Measurements from ENCODE around the gene ARL3.

The ARL3 gene

DNA sequence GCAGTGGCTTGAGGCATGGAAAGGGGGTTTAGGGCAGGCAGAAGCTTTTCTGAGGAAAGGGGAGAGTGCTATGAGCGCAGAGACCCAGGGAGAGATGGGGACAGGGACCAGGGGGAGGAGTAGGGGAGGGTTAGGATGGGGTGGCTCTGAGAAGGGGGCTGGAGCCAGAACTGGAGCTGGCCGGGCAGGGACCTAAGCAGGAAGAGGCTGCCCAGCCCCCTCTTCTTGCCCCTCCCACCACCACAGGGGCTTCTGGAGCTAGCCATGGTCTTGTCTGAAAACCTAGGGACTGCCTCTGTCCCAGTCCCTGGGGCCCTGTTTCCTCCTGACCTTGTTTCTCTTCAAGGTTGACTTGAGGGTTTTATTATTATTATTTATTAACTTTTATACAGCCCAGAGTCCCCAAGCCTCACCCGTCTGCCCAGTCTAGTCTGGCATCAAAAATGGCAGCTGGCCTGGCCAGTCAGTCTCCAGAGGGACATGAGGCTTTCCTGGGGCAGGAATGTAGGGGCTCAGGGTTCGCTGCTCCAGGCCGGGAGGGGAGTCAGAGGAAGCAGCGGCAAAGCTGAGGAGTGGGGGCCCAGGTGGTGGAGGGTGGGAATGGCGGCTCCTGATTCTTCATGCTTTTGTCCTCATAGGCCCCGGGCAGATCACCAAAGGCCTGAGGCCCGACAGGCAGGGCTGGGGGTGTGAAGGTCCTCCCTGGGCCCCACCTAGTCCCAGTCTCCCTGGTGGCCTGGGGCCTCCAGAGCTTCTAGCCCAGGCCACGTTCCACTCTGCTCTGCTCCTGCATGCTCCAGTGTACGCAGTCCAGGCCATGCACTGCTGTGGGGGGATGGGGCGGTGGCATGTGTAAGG, 64.2 kb downstream of the ARL3 start:
- no peak for DNase-seq

DNA sequence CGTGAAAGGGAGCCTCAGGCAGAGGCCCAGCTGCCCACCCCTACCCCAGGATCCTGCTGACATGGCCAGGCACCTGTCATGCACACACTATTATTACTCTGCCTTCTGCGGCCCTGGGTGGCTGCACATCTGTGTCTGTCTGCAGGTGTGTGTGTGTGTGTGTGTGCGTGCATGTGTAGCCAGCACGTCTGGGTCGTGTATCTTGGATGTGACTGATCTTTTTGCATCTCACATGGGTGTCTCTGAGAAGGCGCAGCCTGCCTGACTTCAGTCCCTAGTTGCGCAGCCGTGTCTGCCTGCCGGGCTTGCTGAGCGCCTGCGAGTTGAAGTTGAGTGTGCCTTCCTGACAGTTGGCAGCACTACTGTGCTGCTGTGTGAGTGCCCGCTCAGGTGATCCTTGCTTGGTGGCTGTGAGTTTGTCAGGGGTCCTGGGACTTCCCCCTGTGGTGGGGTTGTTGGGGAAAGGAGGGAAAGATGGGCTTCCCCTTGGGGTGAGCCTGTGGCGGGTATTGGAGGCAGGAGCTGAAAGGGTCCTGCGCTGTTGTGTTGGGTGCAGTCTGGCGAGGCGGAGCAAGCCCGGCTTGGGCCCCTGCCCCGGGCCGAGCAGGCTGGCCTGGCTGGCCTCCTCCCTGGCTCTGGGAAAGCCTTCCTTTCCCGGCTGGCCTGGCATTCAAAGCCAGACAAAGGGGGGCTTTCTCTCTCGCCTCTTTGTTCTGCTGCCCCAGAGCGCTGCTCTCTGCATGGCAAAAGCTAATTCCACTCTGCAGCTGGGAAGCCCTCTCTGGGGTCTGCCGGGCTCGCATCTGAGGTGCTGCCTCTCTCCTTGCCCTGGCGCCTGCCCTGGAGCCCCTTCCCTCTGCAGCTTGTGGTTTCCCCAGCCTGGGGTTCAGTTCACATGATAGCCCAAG, 65.1 kb downstream of the ARL3 start:
- DNase-seq, result no peak

GRCh38 chr10:102648269-102648888, 65.8 kb downstream of the ARL3 start:
- DNase-seq, result no peak

DNA sequence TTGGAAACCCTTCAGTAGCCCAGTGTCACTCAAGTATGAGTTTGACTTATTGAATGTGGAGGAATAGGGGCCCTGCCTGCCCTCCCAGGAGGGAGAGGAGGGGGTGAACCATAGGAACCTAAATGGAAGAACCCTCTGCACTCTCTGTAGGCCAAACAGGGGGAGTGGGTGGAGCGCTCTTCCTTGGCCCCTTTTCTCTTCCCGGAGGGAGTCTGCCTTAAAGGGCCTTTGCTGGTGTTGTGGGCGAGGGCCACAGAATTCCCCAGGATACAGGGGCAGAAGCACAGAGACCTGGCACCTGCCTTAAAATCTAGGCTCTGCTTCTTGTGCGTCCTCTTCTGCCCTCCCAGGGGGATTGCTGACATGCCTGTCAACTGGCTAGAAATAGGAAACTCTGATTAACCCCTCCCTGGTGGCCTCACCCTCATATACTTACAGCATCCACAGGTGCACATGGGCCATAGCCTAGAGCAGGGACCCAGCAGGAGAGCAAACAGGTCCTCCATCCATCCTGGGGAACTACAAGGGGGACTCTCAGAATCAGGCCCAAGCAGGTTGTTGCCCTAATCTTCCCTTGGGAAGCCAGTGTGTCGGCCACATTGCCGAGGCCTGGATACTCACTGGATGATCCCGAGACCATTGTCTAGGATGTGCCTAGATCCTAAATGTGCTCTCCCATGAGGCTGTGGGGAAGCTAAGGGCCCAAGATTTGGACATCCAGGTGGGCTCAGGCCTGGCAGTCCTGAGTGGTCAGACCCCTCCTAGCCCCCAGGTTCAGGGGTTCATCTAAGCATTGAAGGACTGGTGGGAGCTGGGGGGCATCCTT, 66.5 kb downstream of the ARL3 start:
- DNase-seq, result no peak

DNA sequence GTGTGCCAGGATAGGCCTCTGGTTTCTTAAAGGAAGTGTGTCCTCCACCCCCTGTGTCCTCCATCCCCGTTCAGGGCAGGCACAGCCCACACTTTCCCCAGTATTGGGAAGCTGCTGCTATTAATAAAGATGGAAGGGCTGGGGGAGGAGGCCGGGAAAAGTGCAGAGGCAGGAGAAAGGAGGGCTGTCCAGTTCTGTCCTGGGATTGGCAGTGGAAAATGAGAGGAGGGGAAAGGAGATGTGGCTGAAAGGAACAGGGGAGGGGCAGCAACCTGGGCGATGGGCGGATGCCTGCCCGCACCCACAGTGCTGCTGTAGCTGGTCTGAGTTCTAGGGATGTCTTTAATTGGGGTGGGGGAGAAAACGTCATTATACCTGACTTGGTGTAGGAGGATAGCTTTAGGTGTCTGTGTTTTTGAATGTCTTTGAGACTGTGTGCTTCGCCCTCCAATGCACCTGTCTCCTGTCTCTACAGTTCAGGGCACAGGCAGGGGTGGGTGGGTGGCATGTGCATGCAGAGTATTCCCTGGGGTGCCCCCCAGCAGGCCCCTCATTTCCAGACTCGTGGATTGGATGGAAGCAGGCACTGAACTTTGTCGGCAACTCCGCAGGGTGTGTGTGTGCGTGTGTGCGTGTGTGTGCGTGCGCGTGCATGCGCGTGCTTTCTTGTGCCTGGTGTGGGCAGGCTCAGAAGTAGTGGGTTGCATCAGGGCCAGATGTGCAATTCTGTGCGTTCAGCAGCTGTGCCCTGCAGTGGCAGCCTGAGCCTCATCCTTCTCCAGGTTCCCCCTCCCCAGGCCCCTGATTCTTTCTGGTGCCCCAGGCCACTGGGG, 67.4 kb downstream of the ARL3 start:
- DNase-seq, result peak; percentile 55

DNA sequence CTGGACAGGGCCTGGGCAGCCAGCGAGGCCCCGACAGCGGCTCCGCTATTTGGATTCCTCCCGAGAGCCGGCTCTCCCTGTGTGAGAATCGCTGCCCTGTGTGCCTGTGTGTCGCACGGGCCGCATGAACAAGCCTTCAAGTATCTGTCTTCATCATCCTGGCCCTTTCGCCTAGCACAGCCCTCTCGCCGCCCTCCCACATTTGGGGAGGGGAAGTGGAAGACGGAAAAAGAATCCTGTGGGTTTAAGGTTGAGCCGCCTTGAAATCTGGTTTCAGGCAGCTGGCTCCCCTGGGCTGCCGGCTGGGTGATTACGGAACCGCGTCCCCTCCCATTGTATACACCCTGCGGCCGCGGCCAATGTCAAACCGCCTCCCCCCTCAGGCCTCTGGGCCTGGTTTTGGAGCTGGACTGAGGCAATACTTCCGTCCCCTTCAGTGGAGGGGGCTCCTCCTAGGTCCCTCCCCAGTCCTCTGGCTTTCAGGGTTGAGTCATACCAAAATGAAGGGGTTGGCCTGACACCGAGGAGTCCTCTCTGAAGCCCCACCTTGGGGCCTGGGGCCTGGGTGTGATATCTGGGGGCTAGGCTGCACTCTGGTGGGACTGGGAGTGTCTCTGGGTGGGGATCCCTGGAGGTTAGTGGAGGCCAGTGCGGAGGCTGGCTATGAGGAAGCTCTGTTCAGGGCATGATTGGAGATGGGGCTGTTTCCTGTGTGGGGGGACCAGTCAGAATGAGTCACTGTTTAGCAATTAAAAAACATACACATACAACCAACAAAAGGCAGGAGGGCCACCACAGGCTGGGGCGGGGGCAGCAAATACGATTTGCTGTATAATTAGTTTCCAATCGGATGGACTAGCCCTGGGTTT, 68.2 kb downstream of the ARL3 start:
- DNase-seq, result no peak

DNA sequence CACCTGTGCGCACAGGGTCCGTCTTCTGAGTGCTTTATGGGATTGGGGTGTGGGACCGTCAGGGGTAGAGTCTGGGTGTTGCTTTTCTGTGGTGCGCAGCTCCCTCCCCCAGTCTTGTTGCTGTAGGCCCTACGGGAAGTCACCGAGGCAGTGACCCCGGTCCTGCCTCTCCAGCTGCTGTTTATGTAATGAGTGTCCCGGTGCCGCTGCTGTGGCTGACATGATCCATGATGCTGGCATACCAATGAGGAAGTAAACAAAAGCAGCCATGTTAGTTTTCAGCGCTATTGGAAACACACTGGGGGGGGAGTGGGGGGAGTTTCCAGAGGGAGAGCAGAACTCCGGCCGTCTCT, 68.8 kb downstream of the ARL3 start:
- DNase-seq, result peak; percentile 66

DNA sequence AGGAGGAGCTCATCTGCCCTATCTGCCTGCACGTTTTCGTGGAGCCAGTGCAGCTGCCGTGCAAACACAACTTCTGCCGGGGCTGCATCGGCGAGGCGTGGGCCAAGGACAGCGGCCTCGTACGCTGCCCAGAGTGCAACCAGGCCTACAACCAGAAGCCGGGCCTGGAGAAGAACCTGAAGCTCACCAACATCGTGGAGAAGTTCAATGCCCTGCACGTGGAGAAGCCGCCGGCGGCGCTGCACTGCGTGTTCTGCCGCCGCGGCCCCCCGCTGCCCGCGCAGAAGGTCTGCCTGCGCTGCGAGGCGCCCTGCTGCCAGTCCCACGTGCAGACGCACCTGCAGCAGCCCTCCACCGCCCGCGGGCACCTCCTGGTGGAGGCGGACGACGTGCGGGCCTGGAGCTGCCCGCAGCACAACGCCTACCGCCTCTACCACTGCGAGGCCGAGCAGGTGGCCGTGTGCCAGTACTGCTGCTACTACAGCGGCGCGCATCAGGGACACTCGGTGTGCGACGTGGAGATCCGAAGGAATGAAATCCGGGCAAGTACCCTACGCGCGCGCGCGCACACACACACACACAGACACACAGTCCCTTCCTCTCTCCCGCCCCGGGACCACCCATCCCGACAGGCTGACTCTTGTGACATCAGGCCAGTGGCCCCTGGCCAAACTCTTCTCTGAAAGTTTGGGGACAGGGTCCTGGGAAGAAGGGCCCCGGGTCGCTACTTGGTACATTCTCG, 69.4 kb downstream of the ARL3 start:
- DNase-seq, result peak; percentile 60

DNA sequence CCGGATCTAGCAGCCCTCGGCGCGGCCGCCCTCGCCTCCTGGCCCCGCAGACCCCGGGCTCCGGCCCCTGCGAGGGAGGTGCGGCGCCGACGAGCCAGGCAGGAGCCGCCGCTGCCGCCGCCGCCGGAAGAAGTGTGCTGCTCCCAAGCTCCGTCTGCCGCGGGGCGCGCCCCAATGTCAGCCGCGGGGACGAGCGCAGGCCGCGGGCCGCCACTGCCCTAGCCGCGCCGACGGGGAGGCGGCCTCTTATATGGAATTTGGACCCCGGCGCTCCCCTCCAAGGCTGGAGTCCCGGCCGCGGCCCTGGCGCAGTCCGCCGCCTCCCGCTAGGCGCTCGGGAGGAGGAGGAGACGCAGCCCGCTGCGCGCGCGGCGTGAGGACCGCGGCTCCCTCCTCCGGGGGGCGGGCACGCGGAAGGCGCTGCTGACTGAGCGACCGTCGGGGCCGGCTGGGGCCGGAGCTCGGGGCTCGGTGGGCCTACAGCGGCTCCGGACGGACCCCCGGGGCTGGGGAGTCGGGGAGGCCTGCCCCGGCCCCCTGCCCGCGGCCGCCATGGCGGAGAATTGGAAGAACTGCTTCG, 70.0 kb downstream of the ARL3 start, which contains the start of gene TRIM8:
TSS of gene TRIM8 (plus strand) at position 414 of the 580 bp plus-strand sequence. CDS start at position 553, 139 bp downstream.
- DNase-seq, result peak; percentile 44

- peak; percentile 77 for DNase-seq
Measured at GRCh38 chr10:102643336-102644065, 70.7 kb downstream of the ARL3 start.

DNA sequence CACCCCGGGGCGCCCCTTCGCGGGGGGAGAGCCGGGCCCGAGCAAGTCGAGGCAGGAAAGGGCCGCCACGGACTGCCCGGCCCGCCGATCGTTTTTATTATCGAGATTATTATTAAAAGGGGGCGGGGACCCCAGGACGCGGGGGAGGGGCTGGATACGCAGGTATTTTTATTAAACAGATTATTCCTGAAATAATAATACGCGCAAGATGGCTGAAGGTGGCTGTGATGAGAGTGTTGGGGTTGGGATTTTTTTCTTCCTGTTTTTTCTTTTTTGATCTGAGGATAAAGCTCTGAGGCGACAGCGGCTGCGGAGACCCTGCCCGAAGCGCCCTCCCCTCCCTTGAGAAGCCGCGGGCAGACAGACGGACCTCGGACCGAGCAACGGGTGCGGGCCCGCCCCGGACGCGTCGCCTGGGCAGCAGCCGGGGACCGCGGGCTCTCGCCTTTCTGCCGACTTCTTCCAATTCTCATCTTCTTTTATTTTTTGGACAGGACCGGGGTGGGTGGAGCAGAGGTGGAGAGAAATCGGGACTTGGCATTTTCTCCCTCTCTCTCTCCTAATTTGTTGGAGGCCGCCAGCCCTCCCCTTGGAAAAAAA, 71.4 kb downstream of the ARL3 start:
- DNase-seq, result peak; percentile 50

DNA sequence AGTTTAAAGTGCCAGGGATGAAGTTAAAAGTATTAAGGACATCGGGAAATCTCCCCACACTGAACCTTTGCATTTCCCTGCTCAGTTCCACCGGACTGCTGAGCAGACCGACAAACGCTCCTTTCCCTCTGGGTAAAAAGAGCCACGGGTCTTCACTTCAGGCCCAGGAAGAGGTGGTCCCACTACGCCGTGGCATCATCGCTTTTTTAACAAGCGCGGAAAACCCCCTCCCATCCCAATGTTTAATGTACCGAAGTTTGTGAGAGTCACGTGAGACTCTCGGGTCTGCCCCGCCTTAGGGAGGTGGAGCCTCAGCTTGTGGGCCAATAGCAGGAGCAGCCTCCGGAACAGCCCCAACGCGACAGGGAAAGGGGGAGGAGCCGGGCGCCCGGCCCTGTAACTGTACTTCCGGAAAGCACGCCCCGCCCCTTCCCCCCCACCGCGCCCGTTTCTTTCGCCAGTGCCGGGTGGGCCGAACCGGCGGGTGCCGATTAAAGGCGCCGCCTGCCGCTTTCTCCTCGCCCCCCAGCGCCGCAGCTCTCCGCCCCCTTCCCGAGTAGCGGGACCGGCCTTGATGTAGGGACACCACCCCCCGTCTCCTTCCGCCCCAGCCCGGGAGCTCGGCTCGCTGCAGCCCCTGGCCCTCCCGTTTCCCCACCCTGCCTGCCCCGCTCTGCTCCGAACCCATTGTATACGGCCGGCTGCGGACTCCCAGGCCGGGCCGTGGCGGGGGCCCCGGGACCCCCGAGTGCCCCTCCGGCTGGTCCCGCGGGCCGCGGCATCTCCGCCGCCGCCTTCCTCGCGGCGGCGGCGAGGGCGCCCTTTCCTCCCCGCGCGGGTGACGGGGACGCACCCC, 72.1 kb downstream of the ARL3 start:
- DNase-seq, result peak; percentile 98

GRCh38 chr10:102641402-102641801, 72.8 kb downstream of the ARL3 start:
- DNase-seq, result peak; percentile 76

- DNase-seq, result no peak
Measured at GRCh38 chr10:102639537-102639936, 74.7 kb downstream of the ARL3 start.

DNA sequence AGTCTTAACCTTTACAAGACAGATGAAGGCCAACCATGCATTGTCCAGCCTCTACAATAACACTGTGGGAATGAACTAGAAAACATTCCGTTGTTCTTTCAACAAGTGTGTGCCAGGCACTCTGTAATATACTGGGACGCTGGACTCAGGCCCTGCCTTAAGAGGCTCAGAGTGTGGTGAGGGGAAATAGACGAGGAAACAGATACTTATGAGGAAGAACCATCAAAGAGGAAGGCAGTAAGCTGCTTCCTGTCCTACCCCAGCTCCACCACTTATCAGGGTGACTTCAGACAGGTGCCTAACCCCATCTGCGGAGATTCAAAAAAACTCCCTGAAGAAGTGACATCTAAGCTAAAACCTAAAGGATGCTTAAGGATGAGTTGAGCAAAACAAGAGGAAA, 78.8 kb downstream of the ARL3 start:
- no peak for DNase-seq

DNA sequence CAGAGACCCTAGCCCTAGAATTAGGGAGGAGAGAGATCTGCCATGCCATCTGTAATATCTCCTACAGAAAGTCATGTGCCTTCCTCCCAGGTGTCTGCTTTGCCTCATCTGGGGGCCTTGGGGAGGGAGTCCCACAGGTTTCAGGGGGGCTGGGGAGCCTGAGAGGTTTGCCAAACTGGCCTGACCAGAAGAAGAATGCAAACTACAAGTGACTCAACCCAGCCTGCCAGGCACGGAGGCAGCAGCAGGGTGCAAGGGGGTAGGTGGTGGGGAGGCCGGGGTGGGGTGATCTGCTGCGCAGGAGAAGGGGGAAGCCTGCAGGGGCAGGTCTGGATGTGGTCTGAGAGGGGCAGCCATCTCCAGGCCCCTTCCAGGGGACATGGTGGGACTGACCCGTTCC, 79.5 kb downstream of the ARL3 start:
- DNase-seq, result no peak

- no peak for DNase-seq
Measured at GRCh38 chr10:102633848-102634247, 80.3 kb downstream of the ARL3 start.
